HCEC 1CT (cell line): Measurements from ENCODE around the gene MCL1.

Experiments
- DNase-seq: peaks from one replicate; pipeline ENCODE4 v3.0.0-alpha.2; 2017

The MCL1 gene

GRCh38 chr1:150555198-150555970 is 24.0 kb downstream of the MCL1 start:
- no peak for DNase-seq

DNA sequence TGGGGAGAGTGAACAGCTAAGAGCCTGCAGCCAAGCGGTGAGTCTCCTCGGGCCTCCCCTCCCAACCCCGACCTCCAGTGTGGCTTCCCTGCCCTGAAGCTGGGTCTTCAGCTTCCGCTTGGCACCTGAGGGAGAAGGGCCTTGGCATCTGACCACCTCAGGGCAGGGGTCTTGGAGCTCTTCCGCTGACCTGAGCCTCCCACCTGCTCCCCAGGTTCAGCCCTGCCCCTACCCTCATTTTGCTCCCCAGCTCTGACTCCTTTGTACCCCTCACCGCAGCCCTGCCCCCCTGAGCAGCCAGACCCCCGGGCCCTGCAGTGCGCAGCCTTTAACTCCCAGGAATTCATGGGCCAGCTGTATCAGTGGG is 25.3 kb downstream of the MCL1 start:
- DNase-seq, result no peak

- DNase-seq, result no peak
These were observed 25.9 kb downstream of the MCL1 start for GRCh38 chr1:150553392-150554085.

- no peak for DNase-seq
These were observed 26.5 kb downstream of the MCL1 start for GRCh38 chr1:150552911-150553289.

- DNase-seq, result peak; percentile 88
These were observed 27.1 kb downstream of the MCL1 start for GRCh38 chr1:150552128-150552910.

DNA sequence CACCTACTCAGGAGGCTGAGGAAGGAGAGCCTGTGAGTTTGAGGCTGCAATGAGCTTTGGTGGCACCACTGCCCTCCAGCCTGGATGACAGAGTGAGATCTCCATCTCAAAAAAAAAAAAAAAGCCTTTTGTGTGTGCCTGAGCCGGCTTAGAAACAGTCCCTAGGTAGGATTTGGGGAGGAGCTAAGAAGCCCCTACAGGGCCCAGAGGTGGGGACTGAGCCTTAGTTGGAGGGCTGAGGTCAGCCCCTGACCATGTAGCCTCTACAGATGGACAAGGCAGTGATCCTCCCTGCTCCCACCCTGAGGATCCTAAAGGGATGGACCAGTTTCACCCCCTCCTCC is 27.7 kb downstream of the MCL1 start:
- no peak for DNase-seq

DNA sequence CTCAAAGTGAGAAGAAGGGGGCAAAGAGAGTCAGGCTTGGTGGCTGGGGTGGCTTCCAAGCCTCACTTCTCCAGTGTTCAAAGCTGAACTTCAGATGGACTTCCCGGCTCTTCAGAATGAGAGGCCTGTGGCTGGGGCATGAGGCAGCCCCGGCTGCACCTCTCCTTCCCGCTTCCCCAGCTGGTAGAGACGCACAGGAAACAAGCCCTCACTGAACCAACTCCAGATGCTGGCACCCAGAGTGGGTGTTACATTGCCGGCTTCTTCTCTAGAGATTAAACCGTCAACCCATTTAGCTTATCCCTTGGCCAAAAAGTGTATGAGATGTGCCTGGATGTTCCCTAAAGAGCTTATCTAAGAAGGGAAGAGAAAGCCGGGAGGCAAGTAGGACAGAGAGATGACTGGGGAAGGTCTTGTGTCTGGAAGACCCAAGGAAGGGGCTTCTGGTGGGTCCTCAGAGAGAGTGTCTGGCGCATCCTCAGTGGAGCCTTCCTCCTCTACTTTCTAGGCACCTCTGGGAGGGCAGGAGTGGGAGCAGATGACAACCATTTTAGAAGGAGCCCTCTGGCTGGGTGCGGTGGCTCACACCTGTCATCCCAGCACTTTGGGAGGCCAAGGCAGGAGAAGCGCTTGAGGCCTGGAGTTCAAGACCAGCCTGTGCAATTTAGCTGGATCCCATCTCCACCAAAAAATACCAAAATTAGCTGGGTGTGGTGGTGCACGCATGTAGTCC is 28.2 kb downstream of the MCL1 start:
- no peak for DNase-seq

- no peak for DNase-seq
These were observed 29.0 kb downstream of the MCL1 start for GRCh38 chr1:150550222-150551050.

- DNase-seq, result no peak
These were observed 29.8 kb downstream of the MCL1 start for GRCh38 chr1:150549496-150550221.

DNA sequence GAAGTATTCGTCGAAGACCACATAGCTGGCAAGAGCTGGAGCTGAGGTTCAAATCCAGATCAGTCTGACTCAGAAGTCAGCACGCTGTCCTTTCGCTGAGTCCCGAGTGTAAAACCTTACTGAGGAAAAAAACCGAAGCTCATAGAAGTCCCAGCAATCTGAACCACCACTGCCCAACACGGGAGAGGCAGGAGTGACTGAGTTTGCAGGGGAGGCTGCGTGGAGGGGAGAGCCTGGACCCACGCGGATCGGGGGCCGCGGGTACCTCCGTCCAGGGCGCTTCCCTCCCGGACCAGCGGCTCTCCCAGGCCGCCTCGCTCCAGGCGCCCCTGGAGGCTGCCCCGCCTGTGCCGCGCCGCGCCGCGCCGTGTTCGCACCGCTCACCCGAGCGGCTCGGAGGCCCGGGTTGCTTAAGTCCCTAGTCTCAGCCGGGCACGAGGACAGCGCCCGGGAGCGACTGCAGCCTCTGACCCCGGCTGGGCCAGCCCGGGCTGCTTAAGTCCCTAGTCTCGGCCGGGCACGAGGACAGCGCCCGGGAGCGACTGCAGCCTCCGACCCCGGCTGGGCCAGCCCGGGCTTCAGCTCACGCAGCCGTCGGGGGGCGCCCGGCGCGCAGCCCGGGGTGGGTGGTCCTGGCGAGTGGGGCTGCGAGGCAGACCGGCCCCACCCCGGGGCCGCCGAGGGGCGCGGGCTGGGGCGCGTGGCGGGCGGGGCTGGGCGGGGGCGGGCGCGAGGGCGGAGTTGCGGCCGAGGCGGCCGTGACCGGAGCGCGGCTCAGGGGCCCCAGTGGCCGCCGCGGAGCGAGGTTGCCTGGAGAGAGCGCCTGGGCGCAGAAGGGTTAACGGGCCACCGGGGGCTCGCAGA is 30.5 kb downstream of the MCL1 start, which contains the start of gene ADAMTSL4:
ADAMTSL4 (plus strand) TSS at position 777 of the 864 bp plus-strand sequence. CDS start 2,881 bp downstream, outside the sequence.
- DNase-seq, result peak; percentile 76

DNA sequence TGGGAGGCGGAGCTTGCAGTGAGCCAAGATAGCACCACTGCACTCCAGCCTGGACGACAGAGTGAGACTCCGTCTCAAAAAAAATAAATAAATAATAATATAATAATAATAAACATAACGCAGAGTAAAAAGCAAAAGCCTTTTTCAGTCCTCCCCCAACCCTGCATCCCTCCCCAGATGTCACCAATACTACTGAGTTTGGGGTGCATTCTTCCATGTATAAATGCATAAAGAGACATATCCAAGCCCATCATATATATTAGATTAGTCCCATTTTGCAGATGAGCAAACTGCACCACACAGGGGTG is 31.1 kb downstream of the MCL1 start:
- no peak for DNase-seq

DNA sequence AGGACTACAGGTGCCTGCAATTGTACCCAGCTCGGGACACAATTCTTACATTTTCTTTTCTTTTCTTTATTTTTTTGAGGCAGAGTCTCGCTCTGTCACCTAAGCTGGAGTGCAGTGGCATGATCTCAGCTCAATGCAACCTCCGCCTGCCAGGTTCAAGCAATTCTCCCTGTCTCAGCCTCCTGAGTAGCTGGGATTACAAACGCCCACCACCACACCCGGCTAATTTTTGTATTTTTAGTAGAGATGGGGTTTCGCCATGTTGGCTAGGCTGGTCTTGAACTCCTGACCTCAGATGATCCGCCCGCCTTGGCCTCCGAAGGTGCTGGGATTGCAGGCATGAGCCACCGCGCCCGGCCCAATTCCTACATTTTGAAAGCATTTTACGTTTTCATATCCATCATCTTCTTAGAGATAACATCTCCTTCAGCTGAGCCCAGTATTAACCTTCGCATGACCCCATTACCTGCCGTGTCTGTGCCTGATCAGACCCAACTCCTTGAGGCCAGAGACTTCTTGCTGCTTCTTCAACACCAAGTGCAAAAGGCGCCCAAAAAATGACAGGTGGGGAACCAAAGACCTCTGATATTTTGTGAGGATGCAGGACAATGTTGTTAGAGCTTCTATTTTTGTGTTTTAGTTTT is 33.0 kb downstream of the MCL1 start:
- no peak for DNase-seq

- DNase-seq, result no peak
These were observed 33.9 kb downstream of the MCL1 start for GRCh38 chr1:150545486-150546032.

DNA sequence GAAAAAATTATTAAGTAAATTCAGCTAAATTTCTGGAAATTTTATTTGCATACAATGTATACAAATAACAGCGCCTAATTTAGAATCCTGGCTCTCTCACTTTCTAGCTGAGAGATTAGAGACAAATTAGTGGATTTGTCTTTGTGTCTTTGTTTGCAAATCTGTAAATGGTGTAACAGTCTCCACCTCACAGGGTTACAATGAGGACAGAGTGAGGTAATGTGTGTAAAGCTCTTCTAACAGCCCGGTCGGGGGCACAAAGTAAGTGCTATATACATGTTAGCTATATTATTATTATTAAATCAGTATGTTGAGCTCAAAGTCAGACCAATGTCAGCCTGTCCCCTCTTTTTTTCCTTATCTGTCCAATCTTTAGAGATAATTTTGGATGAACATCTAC is 35.2 kb downstream of the MCL1 start:
- DNase-seq, result no peak

DNA sequence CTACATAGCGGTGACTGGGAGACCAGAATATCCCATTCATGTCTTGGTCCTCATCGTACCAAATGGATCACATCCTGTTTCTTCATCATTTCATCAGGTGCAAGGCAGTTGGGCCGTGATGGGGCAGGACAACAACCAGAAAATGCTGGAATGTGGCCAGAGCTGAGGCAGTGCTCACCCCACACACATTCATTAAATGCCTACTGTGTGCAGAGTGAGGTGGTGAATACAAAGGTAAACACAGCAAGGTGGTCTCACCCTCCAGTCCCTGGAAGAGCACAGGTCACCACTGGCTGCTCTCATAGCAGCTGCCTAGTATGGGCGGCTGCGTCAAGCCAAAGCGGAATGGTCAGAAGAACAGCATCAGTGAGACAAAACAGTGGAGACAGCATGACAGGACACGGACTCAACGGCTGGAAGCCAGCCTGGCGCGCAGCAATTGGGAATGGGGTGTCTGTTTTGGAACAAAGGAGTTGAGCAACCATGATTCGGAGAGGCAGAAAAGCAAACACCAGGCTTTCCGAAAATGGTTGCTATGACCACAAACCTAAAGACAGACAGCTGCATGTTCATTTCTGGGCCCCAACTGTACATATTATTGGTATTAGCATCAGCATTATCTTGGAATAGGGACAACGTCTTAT is 35.8 kb downstream of the MCL1 start:
- DNase-seq, result no peak

DNA sequence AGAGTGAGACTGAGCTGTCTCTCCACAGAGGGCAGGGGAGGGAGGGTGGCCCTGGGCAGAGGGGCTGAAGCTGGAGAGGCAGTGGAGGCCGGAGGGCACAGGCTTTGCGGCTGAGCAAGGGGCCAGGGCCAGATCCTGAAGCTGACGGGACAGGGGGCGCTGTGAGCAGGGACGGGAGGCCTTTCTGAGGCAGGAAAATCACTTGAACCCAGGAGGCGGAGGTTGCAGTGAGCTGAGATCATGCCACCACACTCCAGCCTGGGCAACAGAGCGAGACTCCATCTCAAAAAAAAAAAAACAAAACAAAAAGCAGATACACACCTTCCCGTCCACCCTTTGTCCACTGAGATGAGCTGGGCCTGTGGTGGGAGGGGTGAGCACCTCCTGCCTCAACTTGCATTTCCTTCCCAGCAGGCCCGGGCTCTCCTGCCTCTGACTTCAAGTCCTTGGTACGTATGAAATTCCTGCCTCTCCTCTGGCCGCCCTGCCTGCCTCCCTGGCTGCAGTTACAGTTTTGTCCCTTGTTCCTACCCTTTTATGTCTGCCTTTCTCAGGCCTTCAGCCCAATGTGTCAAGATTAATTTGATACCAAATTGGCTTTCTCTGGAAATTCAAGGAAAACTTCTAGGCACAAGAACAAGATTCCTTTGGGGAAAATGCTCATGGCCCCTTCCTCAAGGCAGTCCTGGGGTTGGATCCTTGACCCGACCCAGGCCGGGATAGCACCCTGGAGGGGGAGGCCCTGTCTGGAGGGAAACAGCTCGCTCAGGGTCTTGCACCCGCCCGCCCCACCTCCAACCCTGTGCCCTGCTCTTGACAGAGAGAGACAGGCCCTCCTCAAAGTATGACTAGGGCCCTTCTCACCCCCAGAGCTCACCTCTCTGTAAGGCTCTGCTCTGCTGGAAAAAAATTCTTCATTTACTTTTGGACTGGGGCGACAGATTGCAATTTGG is 41.4 kb downstream of the MCL1 start:
- peak; percentile 54 for DNase-seq

DNA sequence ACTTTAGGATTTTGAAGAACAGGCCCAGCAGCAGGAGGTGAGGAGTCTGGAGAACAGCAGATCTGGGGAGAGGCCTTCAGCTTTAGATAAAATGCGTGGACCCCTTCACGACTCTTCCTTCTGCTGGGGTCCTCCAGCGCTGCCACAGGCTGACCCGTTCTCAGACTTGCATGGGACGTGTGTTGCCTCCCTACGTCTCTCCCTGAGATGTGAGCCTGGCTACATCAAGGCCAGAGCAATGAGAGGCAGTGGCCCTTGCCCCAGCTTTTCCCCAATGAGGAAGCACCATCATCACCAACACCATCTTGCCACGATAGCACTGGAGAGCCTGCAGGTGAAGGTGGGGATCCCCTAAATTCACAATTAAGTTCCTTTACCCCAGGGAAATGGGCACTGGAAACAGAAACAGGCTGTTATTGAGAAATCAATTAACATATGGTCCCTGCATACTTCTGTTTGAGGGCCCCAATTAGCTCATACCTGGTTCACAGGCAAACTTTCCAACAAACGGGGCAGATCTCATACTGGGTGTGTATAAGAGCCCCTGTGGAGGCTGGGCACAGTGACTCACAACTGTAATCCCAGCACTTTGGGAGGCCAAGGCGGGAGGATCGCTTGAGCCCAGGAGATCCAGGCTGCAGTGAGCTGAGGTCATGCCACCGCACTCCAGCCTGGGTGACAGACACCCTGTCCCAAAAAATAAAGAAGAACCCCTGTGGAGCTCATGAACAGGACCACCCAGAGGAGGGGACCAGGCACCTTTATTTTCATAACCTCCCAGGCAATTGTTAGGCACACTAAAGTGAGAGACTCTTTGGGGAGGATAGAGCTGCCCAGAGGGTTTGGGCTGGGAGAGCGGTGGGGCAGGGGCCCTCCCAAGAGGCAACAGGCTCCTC is 42.3 kb downstream of the MCL1 start:
- no peak for DNase-seq
